GM06990 (cell line): ENCODE measurements around the gene FAM222B.
A peak's percentile ranks its signal among the peaks of the same experiment; 100 is the strongest.
"Not testable (repeated sequence)": the region's sequence is repeated elsewhere in the genome, so short reads cannot be mapped to it uniquely, and the experiment has no call there.

Source experiments
- DNase-seq: peaks from one replicate; pipeline ENCODE4 v3.0.0-alpha.2; 2011; ENCODE audit not compliant: insufficient read length; ENCODE audit errors: extremely low read depth
- H3K27me3 ChIP-seq: replicated peaks from 2 replicates; pipeline ENCODE4 v1.6.0; 2011; ENCODE audit warnings: low read length; ENCODE audit not compliant: control insufficient read depth, insufficient read depth
- H3K36me3 ChIP-seq: 2 replicates; pipeline ENCODE4 v1.5.1; 2011; ENCODE audit warnings: low read length; ENCODE audit not compliant: control insufficient read depth, insufficient read depth
- H3K4me3 ChIP-seq: replicated peaks from 2 replicates; pipeline ENCODE4 v1.5.1; 2011; ENCODE audit warnings: low read depth, mild to moderate bottlenecking, control low read depth, low read length
- TF ChIP-seq, protein P1 (sequence below): IDR thresholded peaks from 2 replicates; pipeline ENCODE4 v1.5.1; 2011; ENCODE audit warnings: low read length, control low read depth, mild to moderate bottlenecking, inconsistent platforms; ENCODE audit not compliant: insufficient read depth, poor library complexity, severe bottlenecking

FAM222B gene

GRCh38 chr17:28854457-28855335 lies 12.1 kb upstream of the FAM222B start, which contains the start of gene ERAL1:
TSS of gene ERAL1 (plus strand) at chr17:28855016. CDS start at chr17:28855035, 19 bp downstream.
- Histone ChIP-seq H3K36me3 (peaks cover 9% of the 10 kb centered on the region), H3K27me3 (no peaks in the 10 kb centered on the region), H3K4me3 (peak within 1 kb of the TSS; percentile 85)
- TF ChIP-seq, protein P1, sequence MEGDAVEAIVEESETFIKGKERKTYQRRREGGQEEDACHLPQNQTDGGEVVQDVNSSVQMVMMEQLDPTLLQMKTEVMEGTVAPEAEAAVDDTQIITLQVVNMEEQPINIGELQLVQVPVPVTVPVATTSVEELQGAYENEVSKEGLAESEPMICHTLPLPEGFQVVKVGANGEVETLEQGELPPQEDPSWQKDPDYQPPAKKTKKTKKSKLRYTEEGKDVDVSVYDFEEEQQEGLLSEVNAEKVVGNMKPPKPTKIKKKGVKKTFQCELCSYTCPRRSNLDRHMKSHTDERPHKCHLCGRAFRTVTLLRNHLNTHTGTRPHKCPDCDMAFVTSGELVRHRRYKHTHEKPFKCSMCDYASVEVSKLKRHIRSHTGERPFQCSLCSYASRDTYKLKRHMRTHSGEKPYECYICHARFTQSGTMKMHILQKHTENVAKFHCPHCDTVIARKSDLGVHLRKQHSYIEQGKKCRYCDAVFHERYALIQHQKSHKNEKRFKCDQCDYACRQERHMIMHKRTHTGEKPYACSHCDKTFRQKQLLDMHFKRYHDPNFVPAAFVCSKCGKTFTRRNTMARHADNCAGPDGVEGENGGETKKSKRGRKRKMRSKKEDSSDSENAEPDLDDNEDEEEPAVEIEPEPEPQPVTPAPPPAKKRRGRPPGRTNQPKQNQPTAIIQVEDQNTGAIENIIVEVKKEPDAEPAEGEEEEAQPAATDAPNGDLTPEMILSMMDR = peak; percentile 12
- DNase-seq = peak; percentile 78

DNA sequence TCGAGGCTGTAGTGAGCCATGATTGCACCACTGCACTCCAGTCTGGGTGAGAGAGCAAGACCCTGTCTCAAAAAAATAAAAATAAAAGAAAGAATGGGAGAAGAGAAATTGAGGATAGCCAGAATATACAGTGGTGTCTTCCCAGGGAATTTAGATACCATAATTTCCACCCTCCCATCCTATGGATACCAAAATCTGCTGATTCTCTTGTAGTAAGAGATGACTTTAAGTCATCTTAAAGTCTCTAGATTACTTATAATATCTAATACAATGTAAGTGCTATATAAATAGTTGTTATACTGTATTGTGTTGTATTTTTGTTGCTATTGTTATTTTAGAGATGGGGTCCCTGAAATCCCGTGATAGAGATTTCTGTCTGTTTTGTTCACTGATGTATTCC lies 10.7 kb upstream of the FAM222B start:
- no peak overlapping the region for H3K4me3 ChIP-seq
- TF ChIP-seq, protein P1 = no peak
- no peak for DNase-seq

GRCh38 chr17:28849281-28849680 lies 6.7 kb upstream of the FAM222B start:
- no peak for DNase-seq
- no peaks in the 10 kb centered on the region for H3K27me3 ChIP-seq
- no peak overlapping the region for H3K4me3 ChIP-seq
- TF ChIP-seq, protein P1 = no peak
- H3K36me3 ChIP-seq = no peaks in the 10 kb centered on the region

More for the DNA sequence above, 10.7 kb upstream of the FAM222B start:
- Histone ChIP-seq H3K27me3 (no peaks in the 10 kb centered on the region), H3K36me3 (peaks cover 2% of the 10 kb centered on the region; the same call in 1 of the 2 replicates)

- H3K36me3 ChIP-seq, H3K4me3 ChIP-seq, H3K27me3 ChIP-seq: not testable (repeated sequence)
- peak; percentile 40 for DNase-seq
- TF ChIP-seq, protein P1 = peak; percentile 54
Observed at GRCh38 chr17:28848667-28849066, 6.1 kb upstream of the FAM222B start.

- DNase-seq, H3K36me3 ChIP-seq, H3K4me3 ChIP-seq, H3K27me3 ChIP-seq: not testable (repeated sequence)
Observed at GRCh38 chr17:28846699-28847098, 4.1 kb upstream of the FAM222B start.

GRCh38 chr17:28846231-28846630 lies 3.6 kb upstream of the FAM222B start:
- DNase-seq = no peak
- Histone ChIP-seq H3K27me3 (no peaks in the 10 kb centered on the region), H3K36me3 (no peaks in the 10 kb centered on the region), H3K4me3 (no peak overlapping the region)
- TF ChIP-seq, protein P1 = no peak
